ENCODE results near the gene PEAK1.

Gene PEAK1

GRCh38 chr15:77063249-77063648, 356.7 kb downstream of the PEAK1 start:
- DNase-seq (ENCODE audit: low spot score), result no peak

- DNase-seq (ENCODE audit: low spot score), result no peak
Observed at GRCh38 chr15:77060546-77060945, 359.4 kb downstream of the PEAK1 start.

- DNase-seq (ENCODE audit: low spot score), result peak; percentile 55
Observed at GRCh38 chr15:77059786-77060361, 360.0 kb downstream of the PEAK1 start.

DNA sequence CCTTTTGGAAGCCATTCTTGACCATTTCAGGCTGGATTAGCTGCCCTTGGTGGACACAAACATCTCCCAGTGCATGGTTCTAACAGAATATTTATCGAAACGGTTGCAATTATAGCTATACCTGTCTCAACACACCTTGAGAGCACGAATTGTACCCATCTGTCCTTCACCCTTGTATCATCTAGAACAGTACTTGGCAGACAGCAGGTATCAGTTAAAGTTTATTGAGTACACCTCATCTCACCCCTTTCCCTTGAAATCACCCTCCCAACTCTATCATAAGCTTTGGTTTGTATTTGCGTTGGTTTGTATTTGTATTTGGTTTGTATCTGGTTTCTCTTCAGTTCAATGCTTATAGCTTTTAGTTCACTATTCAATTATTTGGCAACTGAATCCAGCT, 361.4 kb downstream of the PEAK1 start:
- DNase-seq (ENCODE audit: low spot score), result no peak

DNA sequence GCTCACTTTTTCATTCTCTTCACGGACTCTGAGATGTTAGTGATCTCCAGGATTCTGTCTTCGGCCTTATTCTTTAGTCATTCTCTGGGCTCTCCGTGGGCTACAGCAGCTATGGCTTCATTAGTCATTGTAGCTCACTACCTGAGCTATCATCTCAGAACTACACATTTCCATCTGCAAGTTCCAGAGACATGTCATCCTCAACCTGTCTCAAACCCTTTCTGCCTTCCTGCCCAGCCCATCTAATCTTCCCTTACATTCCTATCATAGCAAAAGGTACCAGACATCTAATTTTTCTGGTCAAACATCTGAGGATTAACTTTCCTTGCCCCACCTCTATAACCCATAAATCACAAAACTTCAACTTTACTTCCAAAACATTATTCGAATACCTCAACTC, 362.2 kb downstream of the PEAK1 start:
- DNase-seq (ENCODE audit: low spot score), result no peak

GRCh38 chr15:77057072-77057471, 362.8 kb downstream of the PEAK1 start:
- DNase-seq (ENCODE audit: low spot score), result no peak

- no peak for DNase-seq (ENCODE audit: low spot score)
Observed at GRCh38 chr15:77053709-77054108, 366.2 kb downstream of the PEAK1 start.

DNA sequence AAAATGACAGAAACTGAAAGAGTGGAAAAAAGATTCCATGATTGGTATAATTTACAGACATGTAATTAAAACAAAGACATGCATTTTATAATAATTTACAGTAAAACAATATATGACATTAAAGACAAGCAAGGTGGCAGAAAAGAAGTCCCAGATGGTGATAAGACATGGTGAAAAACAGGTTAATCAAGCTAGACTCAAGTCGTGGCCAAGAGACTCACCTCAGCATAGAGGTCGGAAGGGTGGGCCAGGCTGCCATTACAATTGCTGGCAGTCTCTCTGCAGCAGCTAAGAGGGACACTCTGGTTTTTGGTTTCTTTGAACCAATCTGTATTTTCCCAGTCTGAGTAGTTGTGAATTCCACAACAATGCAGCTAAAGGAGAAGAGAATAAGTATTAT, 367.3 kb downstream of the PEAK1 start:
- DNase-seq (ENCODE audit: low spot score), result no peak

Data from NAMALWA (cell line).